DOHH2 (cell line): ENCODE measurements around the gene B3GALNT2.

Experiments
- H3F3A ChIP-seq: fragments of 200-600 bp; sonication (generic), shearing (Covaris generic); 2 replicates; pipeline ENCODE4 v1.6.0; 2016; ENCODE audit warnings: antibody characterized with exemption, mild to moderate bottlenecking; ENCODE audit not compliant: control insufficient read depth, insufficient read depth
- H3K27ac ChIP-seq: fragments of 200-600 bp; sonication (generic); 2 replicates; pipeline ENCODE4 v1.5.1; 2014; ENCODE audit warnings: low read depth, mild to moderate bottlenecking, low read length, moderate library complexity
- H3K27me3 ChIP-seq: fragments of 200-600 bp; sonication (generic); 2 replicates; pipeline ENCODE4 v1.6.1; 2014; ENCODE audit warnings: mild to moderate bottlenecking, low read length, mixed read lengths; ENCODE audit not compliant: control insufficient read depth
- H3K36me3 ChIP-seq: fragments of 200-600 bp; sonication (generic); 2 replicates; pipeline ENCODE4 v1.6.1; 2014; ENCODE audit warnings: mild to moderate bottlenecking, low read length, moderate library complexity, mixed read lengths; ENCODE audit not compliant: control insufficient read depth
- H3K4me1 ChIP-seq: fragments of 200-600 bp; sonication (generic); 2 replicates; pipeline ENCODE4 v1.6.1; 2014; ENCODE audit warnings: mild to moderate bottlenecking, low read length, mixed read lengths; ENCODE audit not compliant: control insufficient read depth
- H3K4me2 ChIP-seq: fragments of 200-600 bp; sonication (generic); 2 replicates; pipeline ENCODE4 v1.6.0; 2014; ENCODE audit warnings: mild to moderate bottlenecking, low read length, moderate library complexity
- H3K4me3 ChIP-seq: fragments of 200-600 bp; sonication (generic); 2 replicates; pipeline ENCODE4 v1.5.1; 2014; ENCODE audit warnings: mild to moderate bottlenecking, low read length, mixed read lengths
- H3K79me2 ChIP-seq: fragments of 200-600 bp; sonication (generic); 2 replicates; pipeline ENCODE4 v1.6.1; 2014; ENCODE audit warnings: mild to moderate bottlenecking, low read length, mixed read lengths; ENCODE audit not compliant: control insufficient read depth
- H3K9me2 ChIP-seq: fragments of 200-600 bp; sonication (generic); replicated peaks from 2 replicates; pipeline ENCODE4 v1.6.1; 2014; ENCODE audit warnings: mild to moderate bottlenecking, low read length, mixed read lengths; ENCODE audit not compliant: control insufficient read depth
- H3K9me3 ChIP-seq: fragments of 200-600 bp; sonication (generic); 2 replicates; pipeline ENCODE4 v1.6.1; 2014; ENCODE audit warnings: antibody characterized with exemption, low read length, mixed read lengths; ENCODE audit not compliant: control insufficient read depth, insufficient read depth
- H4K20me1 ChIP-seq: fragments of 200-600 bp; sonication (generic); 2 replicates; pipeline ENCODE4 v1.6.0; 2014; ENCODE audit warnings: low read depth, mild to moderate bottlenecking, antibody characterized with exemption, low read length, moderate library complexity; ENCODE audit not compliant: control insufficient read depth, insufficient read depth
- CTCF ChIP-seq: fragments of 200-600 bp; sonication (generic); IDR thresholded peaks from one replicate; pipeline ENCODE4 v1.5.1; 2014; ENCODE audit warnings: antibody characterized with exemption, mild to moderate bottlenecking, low read depth, low read length; ENCODE audit not compliant: poor library complexity, severe bottlenecking
- EZH2phosphoT487 ChIP-seq: fragments of 200-600 bp; sonication (generic); IDR thresholded peaks from 2 replicates; pipeline ENCODE4 v1.6.1; 2017; ENCODE audit warnings: borderline replicate concordance, mild to moderate bottlenecking, antibody characterized with exemption, low read length, moderate library complexity, mixed read lengths

The B3GALNT2 gene

GRCh38 chr1:235407419-235407818, 96.8 kb downstream of the B3GALNT2 start:
- Histone ChIP-seq H3K4me1 (no peaks in the 10 kb centered on the region), H3K4me3 (no peak overlapping the region), H3K9me3 (no peaks in the 10 kb centered on the region), H3F3A (no peaks in the 10 kb centered on the region; the same call in 1 of the 2 replicates), H3K79me2 (no peaks in the 10 kb centered on the region), H3K27me3 (no peaks in the 10 kb centered on the region), H3K27ac (no peak overlapping the region), H3K4me2 (no peak overlapping the region), H4K20me1 (0 out of 2 replicates have a peak, but pooled peaks cover 2% of the 10 kb centered on the region), H3K9me2 (no peaks in the 10 kb centered on the region), H3K36me3 (no peaks in the 10 kb centered on the region)
- TF ChIP-seq CTCF (no peak), EZH2phosphoT487 (no peak)

GRCh38 chr1:235404190-235404589, 100.1 kb downstream of the B3GALNT2 start:
- Histone ChIP-seq H3K9me2 (no peaks in the 10 kb centered on the region), H3K9me3 (no peaks in the 10 kb centered on the region), H3K4me2 (no peak overlapping the region), H3K4me1 (no peaks in the 10 kb centered on the region), H3K27ac (no peak overlapping the region), H3F3A (no peaks in the 10 kb centered on the region), H3K36me3 (no peaks in the 10 kb centered on the region), H3K4me3 (no peak overlapping the region), H4K20me1 (0 out of 2 replicates have a peak, but pooled peaks cover 2% of the 10 kb centered on the region), H3K79me2 (peaks cover 3% of the 10 kb centered on the region; the same call in 1 of the 2 replicates), H3K27me3 (no peaks in the 10 kb centered on the region)
- TF ChIP-seq EZH2phosphoT487 = no peak
- no peak for TF ChIP-seq CTCF

GRCh38 chr1:235403593-235403992, 100.7 kb downstream of the B3GALNT2 start:
- Histone ChIP-seq H3K4me3 (no peak overlapping the region), H3K4me2 (no peak overlapping the region), H3K9me3 (no peaks in the 10 kb centered on the region), H3K36me3 (no peaks in the 10 kb centered on the region), H3K27me3 (no peaks in the 10 kb centered on the region), H4K20me1 (0 out of 2 replicates have a peak, but pooled peaks cover 2% of the 10 kb centered on the region), H3K4me1 (no peaks in the 10 kb centered on the region), H3K79me2 (peaks cover 6% of the 10 kb centered on the region; the same call in 1 of the 2 replicates), H3K9me2 (no peaks in the 10 kb centered on the region), H3K27ac (no peak overlapping the region), H3F3A (no peaks in the 10 kb centered on the region)
- TF ChIP-seq EZH2phosphoT487 (no peak), CTCF (no peak)
